SK-N-SH treated with all-trans-retinoic acid at 6 μM for 48 hours (cell line): Measurements from ENCODE around the gene NRAP.

Source experiments
- ATAC-seq: fragments of 200-7000 bp; cut with Tn5 transposase; 3 replicates; pipeline ENCODE4 v1.9.1; 2020; ENCODE audit warnings: mild to moderate bottlenecking, moderate library complexity
- ARNTL ChIP-seq: fragments of 450-650 bp; formaldehyde crosslinking; IDR thresholded peaks from 2 replicates; pipeline ENCODE4 v1.5.0; 2020; ENCODE audit warnings: low read depth, mild to moderate bottlenecking, moderate library complexity, borderline replicate concordance
- BACH2 ChIP-seq: fragments of 250-450 bp; sonication (Bioruptor Pico); IDR thresholded peaks from 2 replicates; pipeline ENCODE4 v1.9.0; 2021; ENCODE audit warnings: mild to moderate bottlenecking, borderline replicate concordance
- CSDC2 ChIP-seq: fragments of 250-450 bp; sonication (Bioruptor Pico); IDR thresholded peaks from 2 replicates; pipeline ENCODE4 v1.5.0; 2020; ENCODE audit warnings: mild to moderate bottlenecking, moderate library complexity
- ESRRG ChIP-seq: fragments of 250-450 bp; sonication (Bioruptor Pico); IDR thresholded peaks from 2 replicates; pipeline ENCODE4 v1.6.1; 2021; ENCODE audit warnings: mild to moderate bottlenecking
- GLIS3 ChIP-seq: fragments of 250-450 bp; sonication (Bioruptor Pico); IDR thresholded peaks from 2 replicates; pipeline ENCODE4 v1.5.0; 2020; ENCODE audit warnings: mild to moderate bottlenecking, moderate library complexity
- ISL1 ChIP-seq: fragments of 250-450 bp; sonication (Bioruptor Pico); IDR thresholded peaks from 2 replicates; pipeline ENCODE4 v2.1.2; 2022; ENCODE audit warnings: mild to moderate bottlenecking, moderate library complexity
- OSR1 ChIP-seq: fragments of 250-450 bp; sonication (Bioruptor Pico); IDR thresholded peaks from 2 replicates; pipeline ENCODE4 v1.8.0; 2022; ENCODE audit warnings: moderate library complexity, mild to moderate bottlenecking, inconsistent platforms
- POU6F1 ChIP-seq: fragments of 250-450 bp; sonication (Bioruptor Pico); IDR thresholded peaks from 2 replicates; pipeline ENCODE4 v1.8.0; 2021; ENCODE audit warnings: low read depth, mild to moderate bottlenecking, moderate library complexity, borderline replicate concordance
- PPARA ChIP-seq: fragments of 250-450 bp; sonication (Bioruptor Pico); IDR thresholded peaks from 2 replicates; pipeline ENCODE4 v1.5.0; 2020; ENCODE audit warnings: mild to moderate bottlenecking, borderline replicate concordance
- RARB ChIP-seq: fragments of 250-450 bp; sonication (Bioruptor Pico); IDR thresholded peaks from 2 replicates; pipeline ENCODE4 v1.8.0; 2021; ENCODE audit warnings: mild to moderate bottlenecking, moderate library complexity
- SNAI2 ChIP-seq: fragments of 250-450 bp; sonication (Bioruptor Pico); IDR thresholded peaks from 2 replicates; pipeline ENCODE4 v1.5.0; 2020; ENCODE audit warnings: mild to moderate bottlenecking, moderate library complexity
- TCF4 ChIP-seq: fragments of 250-450 bp; sonication (Bioruptor Pico); IDR thresholded peaks from 2 replicates; pipeline ENCODE4 v1.8.0; 2021; ENCODE audit warnings: mild to moderate bottlenecking, moderate library complexity, borderline replicate concordance
- TOX ChIP-seq: fragments of 250-450 bp; sonication (Bioruptor Pico); IDR thresholded peaks from 2 replicates; pipeline ENCODE4 v1.8.0; 2021; ENCODE audit warnings: mild to moderate bottlenecking, moderate library complexity, borderline replicate concordance
- TSHZ2 ChIP-seq: fragments of 250-450 bp; sonication (Bioruptor Pico); IDR thresholded peaks from 2 replicates; pipeline ENCODE4 v1.5.0; 2020; ENCODE audit warnings: mild to moderate bottlenecking, moderate library complexity
- ZFP3 ChIP-seq: fragments of 250-450 bp; sonication (Bioruptor Pico); IDR thresholded peaks from 2 replicates; pipeline ENCODE4 v1.5.0; 2020; ENCODE audit warnings: mild to moderate bottlenecking, moderate library complexity
- ZFP30 ChIP-seq: fragments of 450-650 bp; formaldehyde crosslinking; IDR thresholded peaks from 2 replicates; pipeline ENCODE4 v1.5.0; 2022; ENCODE audit warnings: mild to moderate bottlenecking, moderate library complexity
- ZNF565 ChIP-seq: fragments of 450-650 bp; formaldehyde crosslinking; conservative IDR thresholded peaks from 2 replicates; pipeline ENCODE4 v1.5.0; 2020; ENCODE audit warnings: low read depth, mild to moderate bottlenecking, moderate library complexity
- ZNF70 ChIP-seq: fragments of 450-650 bp; formaldehyde crosslinking; IDR thresholded peaks from 2 replicates; pipeline ENCODE4 v1.5.0; 2020; ENCODE audit warnings: mild to moderate bottlenecking, moderate library complexity
- ZNF8 ChIP-seq: fragments of 450-650 bp; formaldehyde crosslinking; IDR thresholded peaks from 2 replicates; pipeline ENCODE4 v1.5.0; 2020; ENCODE audit warnings: mild to moderate bottlenecking, moderate library complexity
- TF ChIP-seq, protein P1 (sequence below): fragments of 250-450 bp; sonication (Bioruptor Pico); IDR thresholded peaks from 2 replicates; pipeline ENCODE4 v1.5.1; 2021; ENCODE audit warnings: mild to moderate bottlenecking, moderate library complexity
- TF ChIP-seq, protein P2 (sequence below): fragments of 250-450 bp; sonication (Bioruptor Pico); IDR thresholded peaks from 2 replicates; pipeline ENCODE4 v1.5.1; 2020; ENCODE audit warnings: low read depth, mild to moderate bottlenecking, moderate library complexity

The NRAP gene

GRCh38 chr10:113600569-113600968 is 63.3 kb downstream of the NRAP start:
- no peak for ATAC-seq
- TF ChIP-seq ZFP30 (CRISPR knock-in tag) (no peak), CSDC2 (CRISPR knock-in tag) (no peak), ZNF8 (CRISPR knock-in tag) (no peak), ARNTL (CRISPR knock-in tag) (no peak), POU6F1 (CRISPR knock-in tag) (no peak), GLIS3 (no peak), TOX (CRISPR knock-in tag) (no peak), PPARA (CRISPR knock-in tag) (no peak), RARB (no peak), OSR1 (no peak), SNAI2 (CRISPR knock-in tag) (no peak), ZFP3 (CRISPR knock-in tag) (no peak), BACH2 (CRISPR knock-in tag) (no peak), ZNF70 (no peak), ISL1 (CRISPR knock-in tag) (no peak)
- TF ChIP-seq, protein P1, sequence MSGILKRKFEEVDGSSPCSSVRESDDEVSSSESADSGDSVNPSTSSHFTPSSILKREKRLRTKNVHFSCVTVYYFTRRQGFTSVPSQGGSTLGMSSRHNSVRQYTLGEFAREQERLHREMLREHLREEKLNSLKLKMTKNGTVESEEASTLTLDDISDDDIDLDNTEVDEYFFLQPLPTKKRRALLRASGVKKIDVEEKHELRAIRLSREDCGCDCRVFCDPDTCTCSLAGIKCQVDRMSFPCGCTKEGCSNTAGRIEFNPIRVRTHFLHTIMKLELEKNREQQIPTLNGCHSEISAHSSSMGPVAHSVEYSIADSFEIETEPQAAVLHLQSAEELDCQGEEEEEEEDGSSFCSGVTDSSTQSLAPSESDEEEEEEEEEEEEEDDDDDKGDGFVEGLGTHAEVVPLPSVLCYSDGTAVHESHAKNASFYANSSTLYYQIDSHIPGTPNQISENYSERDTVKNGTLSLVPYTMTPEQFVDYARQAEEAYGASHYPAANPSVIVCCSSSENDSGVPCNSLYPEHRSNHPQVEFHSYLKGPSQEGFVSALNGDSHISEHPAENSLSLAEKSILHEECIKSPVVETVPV = no peak
- TF ChIP-seq, protein P2, sequence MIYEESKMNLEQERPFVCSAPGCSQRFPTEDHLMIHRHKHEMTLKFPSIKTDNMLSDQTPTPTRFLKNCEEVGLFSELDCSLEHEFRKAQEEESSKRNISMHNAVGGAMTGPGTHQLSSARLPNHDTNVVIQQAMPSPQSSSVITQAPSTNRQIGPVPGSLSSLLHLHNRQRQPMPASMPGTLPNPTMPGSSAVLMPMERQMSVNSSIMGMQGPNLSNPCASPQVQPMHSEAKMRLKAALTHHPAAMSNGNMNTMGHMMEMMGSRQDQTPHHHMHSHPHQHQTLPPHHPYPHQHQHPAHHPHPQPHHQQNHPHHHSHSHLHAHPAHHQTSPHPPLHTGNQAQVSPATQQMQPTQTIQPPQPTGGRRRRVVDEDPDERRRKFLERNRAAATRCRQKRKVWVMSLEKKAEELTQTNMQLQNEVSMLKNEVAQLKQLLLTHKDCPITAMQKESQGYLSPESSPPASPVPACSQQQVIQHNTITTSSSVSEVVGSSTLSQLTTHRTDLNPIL (CRISPR knock-in tag) = no peak
- TF ChIP-seq, all 23 proteins: peak for 0

DNA sequence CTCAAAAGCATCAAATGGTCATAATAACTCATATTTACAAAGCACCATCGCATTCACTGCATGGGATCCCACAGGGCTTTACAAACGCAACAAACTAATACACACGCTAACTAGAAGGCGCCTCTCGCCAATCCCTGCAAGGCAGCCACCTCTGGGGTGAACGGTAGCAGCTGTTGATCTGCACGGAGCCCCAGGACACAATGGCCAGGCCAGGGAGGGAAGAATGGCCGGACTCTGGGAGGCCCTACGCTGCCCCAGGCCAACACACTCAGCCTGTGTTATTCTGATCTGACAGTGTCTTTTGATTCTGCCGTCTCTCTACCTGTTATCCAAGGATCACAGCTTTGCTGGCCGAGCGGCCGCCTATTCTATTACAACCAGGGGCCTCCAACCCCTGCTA is 69.2 kb downstream of the NRAP start:
- ATAC-seq = no peak
- TF ChIP-seq RARB (no peak), ZFP3 (CRISPR knock-in tag) (no peak), TOX (CRISPR knock-in tag) (no peak), POU6F1 (CRISPR knock-in tag) (no peak), ISL1 (CRISPR knock-in tag) (no peak), TSHZ2 (CRISPR knock-in tag) (no peak), ZNF565 (CRISPR knock-in tag) (no peak), TCF4 (CRISPR knock-in tag) (no peak), SNAI2 (CRISPR knock-in tag) (no peak), ARNTL (CRISPR knock-in tag) (no peak)
- TF ChIP-seq, protein P2 (CRISPR knock-in tag) = no peak

DNA sequence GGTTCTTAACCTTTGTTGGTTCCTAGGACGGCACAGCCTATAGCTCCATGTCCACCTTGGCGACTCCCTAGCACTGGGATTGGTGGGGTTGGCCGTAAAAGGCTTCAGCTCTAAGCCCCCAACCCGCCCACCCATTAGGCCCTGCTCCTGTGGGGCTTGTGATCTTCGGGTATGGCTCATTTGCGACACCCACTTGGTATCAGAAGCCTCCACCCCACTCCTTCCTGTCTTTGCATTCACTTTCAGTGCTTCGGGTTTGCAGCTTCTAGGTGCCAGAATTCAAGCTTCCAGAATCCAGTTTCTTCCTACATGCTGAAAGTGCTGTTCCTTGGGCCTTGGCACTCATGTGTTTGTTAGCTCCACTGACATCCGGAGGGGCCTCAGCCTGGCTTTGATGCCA is 71.5 kb downstream of the NRAP start:
- ATAC-seq = no peak
- TF ChIP-seq TOX (CRISPR knock-in tag) (no peak), RARB (no peak), ZFP3 (CRISPR knock-in tag) (no peak), TCF4 (CRISPR knock-in tag) (no peak), ZNF70 (no peak), PPARA (CRISPR knock-in tag) (no peak), BACH2 (CRISPR knock-in tag) (no peak), ESRRG (no peak), ZNF565 (CRISPR knock-in tag) (no peak), TSHZ2 (CRISPR knock-in tag) (no peak)
